Right lung (tissue), 10 donors: ENCODE results near the gene UTP11. TPM values are rescaled to one million over a fixed set of nuclear protein-coding genes. Genes with fewer than 3 reads are reported as not detected.
"Not testable (repeated sequence)": the region's sequence is repeated elsewhere in the genome, so short reads cannot be mapped to it uniquely, and the experiment has no call there.

ENCODE experiments used
- DNase-seq, 2 donors: peaks; one replicate each; pipeline ENCODE4 v3.0.0-alpha.2; 2013
- long read RNA-seq, 8 donors: transcript quantifications; one replicate each; lab custom pipeline, GENCODE V29; 2026
- polyA plus RNA-seq, 5 donors: library from polyadenylated mRNA; unstranded; fragments of 120-200 nt; gene quantifications; one replicate each; pipeline versions ENCODE4 v1.2.1 to v1.2.3, GENCODE V29; 2013; ENCODE audit warnings: inconsistent platforms in 1 of 5, low replicate concordance in 1 of 5; ENCODE audit not compliant: insufficient read length in 5 of 5, insufficient read depth in 1 of 5

Gene UTP11, protein sequence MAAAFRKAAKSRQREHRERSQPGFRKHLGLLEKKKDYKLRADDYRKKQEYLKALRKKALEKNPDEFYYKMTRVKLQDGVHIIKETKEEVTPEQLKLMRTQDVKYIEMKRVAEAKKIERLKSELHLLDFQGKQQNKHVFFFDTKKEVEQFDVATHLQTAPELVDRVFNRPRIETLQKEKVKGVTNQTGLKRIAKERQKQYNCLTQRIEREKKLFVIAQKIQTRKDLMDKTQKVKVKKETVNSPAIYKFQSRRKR
- 10 to 100 TPM; 38.4 to 56.8 (median 42.9) TPM for polyA plus RNA-seq
- long read RNA-seq, donor 1, transcript UTP11-201 (8 exons, 2,019 nt) = major isoform, 16 of 27 reads
- long read RNA-seq, donor 1, partial matches to known transcripts = 7 of 27 reads
- long read RNA-seq, donor 1, other reads (novel, unspliced or antisense) = 0 of 27 reads
- long read RNA-seq, donor 2, transcript UTP11-201 (8 exons, 2,019 nt) = major isoform, 23 of 23 reads
- long read RNA-seq, donor 2, partial matches to known transcripts = 0 of 23 reads
- long read RNA-seq, donor 2, other reads (novel, unspliced or antisense) = 0 of 23 reads
- long read RNA-seq, donor 3, transcript UTP11-201 (8 exons, 2,019 nt) = major isoform, 18 of 25 reads
- long read RNA-seq, donor 3, partial matches to known transcripts = 0 of 25 reads
- long read RNA-seq, donor 3, other reads (novel, unspliced or antisense) = 0 of 25 reads
- long read RNA-seq, donor 4, transcript UTP11-201 (8 exons, 2,019 nt) = major isoform, 8 of 10 reads
- long read RNA-seq, donor 4, partial matches to known transcripts = 0 of 10 reads
- long read RNA-seq, donor 4, other reads (novel, unspliced or antisense) = 0 of 10 reads
- long read RNA-seq, donor 5, transcript UTP11-201 (8 exons, 2,019 nt) = major isoform, 28 of 49 reads
- long read RNA-seq, donor 5, partial matches to known transcripts = 17 of 49 reads
- long read RNA-seq, donor 5, other reads (novel, unspliced or antisense) = 0 of 49 reads
- long read RNA-seq, donor 6, transcript UTP11-201 (8 exons, 2,019 nt) = major isoform, 31 of 32 reads
- long read RNA-seq, donor 6, partial matches to known transcripts = 0 of 32 reads
- long read RNA-seq, donor 6, other reads (novel, unspliced or antisense) = 0 of 32 reads
- long read RNA-seq, donor 7, transcript UTP11-201 (8 exons, 2,019 nt) = major isoform, 12 of 12 reads
- long read RNA-seq, donor 7, partial matches to known transcripts = 0 of 12 reads
- long read RNA-seq, donor 7, other reads (novel, unspliced or antisense) = 0 of 12 reads
- long read RNA-seq, donor 8, transcript UTP11-201 (8 exons, 2,019 nt) = major isoform, 8 of 8 reads
- long read RNA-seq, donor 8, partial matches to known transcripts = 0 of 8 reads
- long read RNA-seq, donor 8, other reads (novel, unspliced or antisense) = 0 of 8 reads

DNA sequence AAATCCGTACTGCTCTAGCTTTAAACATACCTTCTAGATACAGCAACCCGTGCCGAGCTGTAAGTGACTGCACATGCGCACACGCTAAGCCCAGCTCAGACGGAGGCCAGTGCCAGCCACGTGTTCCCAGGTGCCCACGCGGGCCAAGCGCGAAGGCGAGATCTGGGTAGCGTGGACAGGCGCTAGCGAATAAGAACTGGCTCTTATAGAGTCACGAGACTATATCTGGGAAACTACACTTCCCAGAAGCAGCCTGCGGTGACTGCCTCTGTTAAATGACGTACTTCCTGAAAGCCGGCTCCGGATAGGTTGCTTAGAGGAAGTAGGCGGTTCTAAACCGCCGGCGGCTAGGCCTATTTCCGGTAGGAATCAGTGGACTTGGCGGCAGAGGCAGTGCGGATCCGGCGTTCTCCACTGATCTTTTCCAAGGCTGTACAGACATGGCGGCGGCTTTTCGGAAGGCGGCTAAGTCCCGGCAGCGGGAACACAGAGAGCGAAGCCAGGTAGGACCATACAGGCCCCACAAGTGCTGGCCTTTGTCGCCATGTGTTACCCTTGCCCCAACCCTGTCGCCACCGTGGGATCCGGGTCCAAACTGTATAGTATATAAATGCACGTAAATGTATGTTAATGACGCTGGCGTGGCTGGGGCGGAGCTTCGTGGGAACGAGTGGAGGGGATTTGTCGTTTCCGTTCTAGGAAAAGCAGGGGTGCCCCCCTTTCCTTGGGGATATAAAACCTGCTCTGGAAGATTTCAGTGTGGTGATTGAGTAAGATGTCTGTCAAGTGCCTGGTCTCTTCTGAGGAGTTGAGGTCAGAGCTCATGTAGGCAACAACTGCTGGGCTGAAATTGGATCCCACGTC, at the start of gene UTP11:
Gene UTP11 (plus strand): TSS at position 372 of the 864 bp plus-strand sequence. CDS start 69 bp downstream, at position 441.
- peak; percentile 96 to 97 for DNase-seq

DNA sequence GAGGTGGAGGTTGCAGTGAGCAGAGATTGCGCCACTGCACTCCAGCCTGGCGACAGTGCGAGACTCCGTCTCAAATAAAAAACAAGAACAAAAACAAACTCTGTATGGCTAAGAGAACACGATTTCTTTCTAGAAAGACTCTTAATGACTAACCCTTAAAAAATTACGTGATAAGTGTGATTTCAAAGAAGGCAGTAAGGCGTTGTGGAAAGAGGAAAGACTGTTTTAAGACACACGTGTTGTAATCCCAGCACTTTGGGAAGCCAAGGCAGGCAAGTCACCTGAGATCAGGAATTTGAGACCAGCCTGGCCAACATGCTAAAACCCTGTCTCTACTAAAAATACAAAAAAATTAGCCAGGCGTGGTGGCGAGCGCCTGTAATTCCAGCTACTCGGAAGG, 48.4 kb upstream of the UTP11 start:
- DNase-seq = not testable (repeated sequence)

DNA sequence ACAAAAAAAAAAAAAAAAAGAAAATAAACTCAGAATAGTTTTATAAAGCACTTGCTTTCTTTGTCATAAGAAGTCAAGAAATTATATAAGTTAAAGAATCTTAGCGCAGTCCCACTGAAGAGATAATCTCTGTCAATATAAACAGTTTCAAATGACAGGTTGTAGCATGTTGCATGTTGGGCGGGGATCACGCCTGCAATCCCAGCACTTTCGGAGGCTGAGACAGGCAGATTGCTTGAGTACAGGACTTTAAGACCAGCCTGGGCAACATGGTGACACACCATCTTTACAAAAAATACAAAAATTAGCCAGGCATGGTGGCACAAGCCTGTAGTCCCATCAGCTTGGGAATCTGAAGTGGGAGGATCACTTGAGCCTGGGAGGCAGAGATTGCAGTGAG, 47.2 kb upstream of the UTP11 start:
- no peak for DNase-seq

DNA sequence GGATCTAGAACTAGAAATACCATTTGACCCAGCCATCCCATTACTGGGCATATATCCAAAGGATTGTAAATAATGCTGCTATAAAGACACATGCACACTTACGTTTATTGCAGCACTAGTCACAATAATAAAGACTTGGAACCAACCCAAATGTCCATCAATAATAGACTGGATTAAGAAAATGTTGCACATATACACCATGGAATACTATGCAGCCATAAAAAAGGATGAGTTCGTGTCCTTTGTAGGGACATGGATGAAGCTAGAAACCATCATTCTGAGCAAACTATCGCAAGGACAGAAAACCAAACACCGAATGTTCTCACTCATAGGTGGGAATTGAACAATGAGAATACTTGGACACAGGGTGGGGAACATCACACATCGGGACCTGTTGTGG, 38.9 kb upstream of the UTP11 start:
- not testable (repeated sequence) for DNase-seq

DNA sequence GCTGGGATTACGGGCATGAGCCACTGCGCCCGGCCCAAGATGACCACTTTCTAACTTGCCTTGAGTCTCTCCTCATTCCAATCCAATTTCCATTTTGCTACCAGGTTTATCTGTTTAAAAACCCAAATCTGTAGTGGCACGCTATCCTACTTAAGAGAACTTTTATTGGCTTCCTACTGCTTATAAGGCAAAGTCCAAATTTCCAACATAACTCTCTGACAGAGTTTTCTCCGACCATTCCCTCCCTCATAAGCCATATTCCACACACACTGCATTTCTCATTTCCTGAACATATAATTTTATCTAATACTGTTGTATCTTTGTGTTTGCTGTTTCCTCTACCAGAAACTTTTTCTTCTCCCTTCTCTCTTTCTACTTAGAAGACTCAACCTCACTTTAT, 38.0 kb upstream of the UTP11 start:
- DNase-seq = no peak

DNA sequence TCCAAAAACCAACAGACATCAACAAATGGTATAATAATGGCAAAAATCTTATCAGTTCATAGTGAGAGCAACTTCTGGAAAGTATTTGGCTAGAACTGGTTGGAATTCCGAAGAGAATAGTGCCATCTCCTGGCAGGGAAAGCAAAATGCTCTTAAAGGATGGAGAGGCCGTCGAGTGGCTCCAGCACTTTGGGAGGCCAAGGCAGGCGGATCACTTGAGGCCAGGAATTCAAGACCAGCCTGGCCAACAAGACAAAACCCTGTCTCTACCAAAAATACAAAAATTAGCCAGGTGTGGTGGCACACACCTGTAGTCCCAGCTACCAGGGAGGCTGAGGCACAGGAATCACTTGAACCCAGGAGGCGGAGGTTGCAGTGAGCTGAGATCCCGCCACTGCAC, 37.5 kb upstream of the UTP11 start:
- not testable (repeated sequence) for DNase-seq

DNA sequence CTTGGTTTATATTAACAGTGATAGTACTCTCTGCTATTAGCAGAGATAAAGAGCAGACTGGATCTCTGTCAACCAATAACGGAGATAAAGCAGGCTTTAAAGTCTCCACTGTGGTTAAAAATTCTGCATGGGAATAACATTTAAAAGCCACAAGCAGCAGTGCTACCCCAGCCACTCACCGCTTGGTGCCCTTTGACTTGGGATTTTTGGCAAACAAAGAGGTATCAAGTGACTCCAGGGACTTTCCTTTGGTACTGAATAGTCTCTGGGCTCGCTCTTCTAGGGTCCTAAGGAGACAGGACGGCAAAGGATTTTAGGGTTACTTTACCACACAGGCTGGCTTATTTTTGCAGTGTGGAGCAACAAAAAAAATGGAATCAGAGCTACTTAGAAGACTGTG, 34.0 kb upstream of the UTP11 start:
- no peak for DNase-seq

DNA sequence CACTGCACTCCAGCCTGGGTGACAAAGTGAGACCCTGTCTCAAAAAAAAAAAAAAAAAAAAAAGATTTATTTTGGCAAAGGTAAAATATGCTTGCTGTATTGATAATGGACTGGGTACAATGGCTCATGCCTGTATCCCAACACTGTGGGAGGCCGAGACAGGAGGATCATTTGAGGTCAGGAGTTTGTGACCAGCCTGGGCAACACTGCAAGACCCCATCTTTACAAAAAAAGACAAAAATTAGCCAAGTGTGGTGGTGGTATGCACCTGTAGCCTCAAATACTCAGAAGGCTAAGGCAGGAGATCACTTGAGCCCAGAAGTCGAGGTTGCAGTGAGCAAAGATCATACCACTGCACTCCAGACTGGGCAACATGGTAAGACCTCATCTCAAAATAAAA, 29.0 kb upstream of the UTP11 start:
- no peak for DNase-seq

DNA sequence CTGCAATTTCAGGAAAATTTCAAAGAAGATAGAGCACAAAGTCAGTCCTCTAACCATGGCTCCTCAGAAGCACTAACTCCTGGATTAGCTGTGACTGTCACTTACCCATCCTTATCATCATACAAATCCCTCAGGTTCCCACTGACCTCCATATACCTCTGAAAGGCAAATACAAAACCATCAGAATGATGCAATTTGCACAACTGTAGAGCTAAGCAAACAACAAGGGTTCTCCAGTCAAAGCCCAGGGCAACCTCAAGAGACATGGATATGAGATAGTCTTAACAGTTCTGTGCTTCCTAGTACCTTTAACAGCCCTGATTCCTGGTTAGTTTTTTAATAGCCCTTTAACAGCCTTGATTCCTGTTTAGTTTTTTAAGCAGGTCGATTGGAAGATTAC, 24.9 kb upstream of the UTP11 start:
- no peak for DNase-seq

DNA sequence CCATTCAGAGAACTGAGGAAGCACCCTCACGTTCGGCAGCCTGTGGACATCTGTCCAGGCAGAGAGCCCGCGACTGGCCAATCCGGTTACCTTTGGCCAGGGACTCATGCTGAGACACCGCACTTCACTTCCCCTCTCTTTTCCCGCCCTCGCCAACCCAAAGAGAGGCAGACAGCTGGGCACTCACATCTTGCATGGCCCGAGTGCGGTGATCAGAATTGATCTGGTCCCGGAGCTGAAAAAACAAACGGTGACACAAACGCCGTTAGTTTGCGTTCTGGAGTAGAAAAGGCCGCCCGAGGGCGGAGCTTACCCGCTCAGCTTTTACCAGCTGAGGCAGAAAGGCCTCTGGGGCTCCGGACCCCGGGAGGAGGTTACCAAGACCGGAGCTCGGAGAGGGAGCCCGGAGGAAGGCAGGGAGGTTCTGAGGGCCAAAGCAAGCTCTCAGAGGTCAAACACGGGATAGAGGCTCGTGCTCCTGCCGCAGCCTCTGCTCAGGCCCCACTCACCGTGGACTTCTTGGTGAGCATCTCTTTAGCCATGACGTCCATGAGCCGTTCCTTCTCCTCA, 23.1 kb upstream of the UTP11 start:
- no peak for DNase-seq

DNA sequence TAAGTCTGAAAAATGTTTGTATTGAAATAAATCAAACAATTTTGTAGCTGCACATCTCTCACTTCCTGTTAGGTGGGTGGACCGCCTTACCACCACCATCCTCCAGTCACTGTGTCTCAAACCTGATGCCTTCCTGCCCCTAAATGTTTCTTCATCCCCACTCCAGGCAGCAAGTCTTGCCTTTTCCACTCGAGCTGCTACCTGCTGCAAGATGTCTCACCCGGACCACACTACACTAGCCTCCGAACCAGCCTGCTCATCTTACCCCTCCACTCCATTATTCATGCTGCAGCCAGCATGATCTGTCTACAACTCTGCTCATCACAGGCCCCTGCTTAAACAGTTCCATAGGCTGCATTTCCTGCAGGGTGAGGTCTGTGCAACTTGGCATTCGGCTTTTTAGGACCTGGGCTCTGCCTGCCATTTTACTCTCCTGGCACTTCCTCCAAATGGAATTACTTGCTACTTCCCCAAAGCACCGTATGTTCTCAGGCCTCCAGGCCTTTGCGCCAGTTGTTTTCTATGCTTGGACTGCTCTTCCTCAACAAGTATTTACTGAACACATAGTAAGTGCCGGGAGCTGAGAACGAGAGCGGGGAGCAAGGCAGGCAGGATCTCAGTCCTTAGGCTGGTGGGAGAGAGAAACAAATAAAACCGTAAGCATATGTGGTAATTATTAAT, 17.5 kb upstream of the UTP11 start:
- no peak for DNase-seq

DNA sequence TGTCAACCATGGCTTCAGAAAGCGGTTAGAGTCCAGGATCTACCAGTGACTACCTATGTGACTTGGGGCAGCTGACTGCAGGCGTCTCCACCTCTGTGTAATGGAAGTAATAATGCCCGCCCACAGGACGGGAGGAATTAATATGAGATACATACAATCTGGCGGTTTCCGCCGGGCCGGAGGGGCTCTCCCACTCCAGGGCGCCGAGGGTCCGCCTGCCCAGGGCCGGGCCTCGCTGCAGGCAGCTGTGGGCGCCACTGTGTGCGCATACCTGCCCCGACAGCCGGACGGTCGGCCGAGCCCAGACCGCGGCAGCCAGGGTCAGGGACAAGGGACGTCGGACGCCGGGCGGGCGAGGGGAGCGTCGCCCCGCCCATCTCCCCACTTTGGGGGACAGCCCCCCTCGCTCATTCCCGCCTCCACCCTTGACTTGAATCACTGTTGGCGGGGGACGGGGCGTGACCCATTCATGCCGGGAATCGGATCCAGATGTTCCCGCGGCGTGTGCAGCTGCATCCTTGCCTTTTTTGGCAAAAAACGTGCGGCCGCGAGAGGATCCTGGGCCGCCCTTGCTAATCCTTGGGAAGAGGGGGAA, 16.7 kb upstream of the UTP11 start:
- peak; percentile 81 to 88 for DNase-seq

DNA sequence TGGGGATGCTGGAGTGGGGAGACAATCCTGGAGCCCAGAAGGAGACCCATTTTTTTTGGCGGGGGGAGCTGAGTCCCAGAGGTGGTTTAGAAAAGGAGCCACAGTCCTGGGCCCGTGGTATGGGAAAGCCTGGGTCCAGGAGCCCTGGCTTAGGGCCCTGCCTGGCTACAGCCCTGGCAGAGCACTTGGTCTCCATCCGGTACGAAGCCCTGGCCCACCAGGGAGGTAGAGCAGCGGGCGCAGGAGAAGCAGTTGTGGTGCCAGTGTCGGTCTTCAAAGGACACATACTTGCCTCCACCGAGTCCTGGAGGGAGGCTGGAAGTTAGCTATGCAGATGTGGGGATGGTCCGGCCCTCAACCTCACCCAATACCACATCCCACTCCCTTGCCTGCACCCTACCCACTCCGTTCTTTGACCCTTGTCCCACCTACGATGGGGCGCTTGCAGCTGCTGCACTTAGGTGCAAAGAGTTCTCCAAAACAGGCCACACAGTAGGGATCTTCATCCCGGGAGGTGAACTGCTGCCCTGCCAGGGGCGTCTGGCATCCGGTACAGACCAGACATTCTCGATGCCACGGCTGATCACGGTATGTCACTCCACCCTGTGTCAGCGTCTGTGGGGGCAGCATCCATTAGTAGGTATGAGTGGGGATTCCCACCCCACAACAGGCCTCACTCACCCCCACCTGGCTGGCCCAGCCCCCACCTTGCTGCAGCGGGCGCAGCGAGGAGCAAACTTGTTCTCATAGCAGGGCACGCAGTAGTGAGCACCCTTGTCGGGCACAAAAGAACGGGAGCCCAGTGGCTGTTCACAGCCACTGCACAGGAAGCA, 15.1 kb upstream of the UTP11 start:
- DNase-seq = no peak

DNA sequence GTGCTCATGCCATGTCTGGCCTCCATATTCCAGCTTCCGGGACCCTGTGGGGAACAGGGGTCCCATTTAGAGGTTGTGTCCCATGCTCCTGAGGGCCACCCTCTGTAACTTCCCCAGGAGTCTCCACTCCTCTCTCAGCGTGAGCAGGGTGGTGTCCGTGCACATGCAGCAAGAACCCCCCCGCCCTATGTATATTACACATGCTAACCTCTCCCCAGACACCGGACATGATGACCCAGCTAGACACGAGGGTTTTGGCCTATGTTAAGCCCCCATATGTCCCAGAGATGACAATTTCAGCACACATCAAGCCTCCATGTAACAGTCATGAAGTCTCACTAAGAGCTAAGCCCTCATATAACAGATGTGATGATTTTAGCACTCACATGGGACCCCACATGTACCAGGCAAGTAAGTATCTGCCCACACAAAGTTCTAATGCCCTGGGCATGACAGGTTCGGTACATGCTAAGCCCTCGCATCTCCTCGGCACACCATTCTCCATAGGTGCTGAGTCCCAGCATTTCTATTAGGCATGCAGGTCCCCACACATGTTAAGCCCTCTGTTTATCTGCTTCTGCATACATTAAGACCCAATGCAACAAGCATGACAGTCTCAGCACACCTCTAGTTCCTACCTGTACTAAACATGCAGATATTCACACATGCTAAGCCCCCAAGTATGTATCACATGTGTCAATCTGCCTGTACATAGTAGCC, 14.3 kb upstream of the UTP11 start:
- no peak for DNase-seq

DNA sequence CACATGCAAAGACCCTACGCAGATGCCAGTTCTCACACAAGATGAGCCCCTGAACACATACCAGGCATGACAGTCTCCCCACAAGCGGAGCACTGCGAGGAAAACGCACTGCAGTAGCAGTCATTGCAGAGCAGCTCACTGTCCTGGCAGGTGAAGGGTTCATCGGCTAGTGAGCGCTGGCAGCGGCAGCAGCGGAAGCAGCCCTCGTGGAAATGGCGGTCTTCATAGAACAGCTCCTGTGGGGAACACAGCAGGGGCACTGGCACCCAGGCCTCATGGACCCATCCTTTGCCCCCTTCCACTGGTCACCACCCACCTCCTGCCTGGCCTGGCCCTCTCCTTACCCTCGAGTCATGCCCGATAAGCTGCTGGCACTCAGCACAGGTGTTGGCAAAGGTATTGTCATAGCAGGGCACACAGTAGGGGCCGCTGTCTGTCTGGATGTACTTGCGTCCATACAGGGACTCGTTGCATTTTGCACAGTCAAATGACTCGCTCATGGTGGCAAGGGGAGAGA, 13.6 kb upstream of the UTP11 start:
- no peak for DNase-seq

DNA sequence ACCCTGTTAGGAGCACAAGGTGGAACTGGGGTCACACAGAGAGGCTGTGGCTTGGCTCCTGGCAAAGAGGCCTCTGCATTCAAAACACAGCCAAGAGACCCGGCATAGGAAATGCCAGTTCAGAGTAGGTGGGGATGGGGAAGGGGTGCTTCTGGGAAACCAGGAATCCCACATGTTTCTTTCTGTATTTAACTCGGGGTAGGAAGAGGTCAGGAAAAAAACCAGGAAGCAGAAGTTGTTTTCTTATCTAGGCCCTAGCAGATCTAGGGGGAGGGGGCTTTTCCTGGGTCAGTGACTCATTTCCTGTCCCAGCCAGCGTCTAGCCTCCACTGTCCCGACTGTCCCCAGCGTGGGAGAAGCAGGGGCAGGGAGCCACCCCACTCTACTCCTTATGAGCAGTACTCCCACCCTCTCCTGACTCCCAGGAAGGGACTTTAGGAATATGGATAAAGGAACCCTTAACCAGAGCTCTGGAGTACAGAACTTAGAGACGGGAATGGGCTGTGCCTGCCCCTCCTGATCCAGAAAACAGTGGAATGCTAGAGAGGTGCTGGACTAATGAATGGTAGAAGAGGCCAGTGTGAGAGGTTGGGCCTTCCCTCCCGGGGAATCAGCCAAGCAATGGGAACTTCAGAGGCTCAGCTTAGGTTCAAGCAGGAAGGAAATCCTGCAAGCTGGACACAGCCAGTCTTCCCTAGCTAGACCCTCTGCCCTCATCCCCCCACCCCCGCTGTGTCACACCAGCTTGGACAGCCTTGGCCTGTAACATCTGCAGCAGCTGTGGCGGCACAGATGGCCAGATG, 12.9 kb upstream of the UTP11 start:
- DNase-seq = peak; percentile 82 to 83

DNA sequence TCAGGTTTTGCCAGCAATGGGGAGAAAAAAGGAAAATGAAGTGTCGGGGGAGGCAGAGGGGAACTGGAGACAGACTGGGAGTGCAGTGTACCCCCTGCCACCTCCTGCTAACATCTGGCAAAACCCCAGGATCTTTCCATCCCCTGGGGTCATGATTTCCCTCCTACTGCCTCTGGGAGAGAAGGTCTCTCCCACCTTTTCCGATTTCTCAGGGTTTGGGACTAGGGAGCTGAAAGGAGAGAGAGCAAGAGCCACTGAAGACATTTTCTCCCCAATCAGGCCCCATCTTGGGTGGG, 12.4 kb upstream of the UTP11 start:
- DNase-seq = no peak
